GM10847 (cell line): ENCODE results near the gene SH2D1A.

Experiments
- POLR2A ChIP-seq: IDR thresholded peaks from 2 replicates; pipeline ENCODE4 v1.6.1; 2011; ENCODE audit not compliant: insufficient read length; ENCODE audit errors: extremely low read depth

SH2D1A gene

DNA sequence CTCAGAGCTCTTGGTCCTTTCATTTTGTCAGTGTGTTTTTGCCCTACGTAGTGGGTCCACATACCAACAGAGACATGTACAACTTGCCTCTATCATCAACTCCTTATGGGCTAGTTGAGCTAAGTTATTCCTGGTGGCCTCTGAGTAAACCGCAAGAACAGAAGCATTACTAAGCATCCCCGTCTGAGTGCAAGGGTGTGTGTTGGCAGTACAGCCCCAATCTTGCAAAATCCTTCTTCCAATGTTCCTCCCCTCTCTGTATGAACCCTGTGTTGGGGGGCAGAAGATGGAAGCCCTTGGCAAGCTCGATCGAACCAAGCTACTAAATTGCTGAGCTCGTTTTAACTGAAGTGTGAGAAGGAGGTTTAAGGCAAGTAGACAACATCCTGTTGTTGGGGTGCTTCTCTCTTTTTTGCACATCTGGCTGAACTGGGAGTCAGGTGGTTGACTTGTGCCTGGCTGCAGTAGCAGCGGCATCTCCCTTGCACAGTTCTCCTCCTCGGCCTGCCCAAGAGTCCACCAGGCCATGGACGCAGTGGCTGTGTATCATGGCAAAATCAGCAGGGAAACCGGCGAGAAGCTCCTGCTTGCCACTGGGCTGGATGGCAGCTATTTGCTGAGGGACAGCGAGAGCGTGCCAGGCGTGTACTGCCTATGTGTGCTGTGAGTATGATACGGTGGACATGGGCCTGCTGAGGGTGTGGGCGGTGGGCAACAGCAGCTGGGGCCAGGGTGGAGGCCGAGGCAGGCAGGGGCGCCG lies at the start of gene SH2D1A:
SH2D1A (plus strand) TSS at position 447 of the 760 bp plus-strand sequence; CDS start at position 527, 80 bp downstream.
- no peak for TF ChIP-seq POLR2A

DNA sequence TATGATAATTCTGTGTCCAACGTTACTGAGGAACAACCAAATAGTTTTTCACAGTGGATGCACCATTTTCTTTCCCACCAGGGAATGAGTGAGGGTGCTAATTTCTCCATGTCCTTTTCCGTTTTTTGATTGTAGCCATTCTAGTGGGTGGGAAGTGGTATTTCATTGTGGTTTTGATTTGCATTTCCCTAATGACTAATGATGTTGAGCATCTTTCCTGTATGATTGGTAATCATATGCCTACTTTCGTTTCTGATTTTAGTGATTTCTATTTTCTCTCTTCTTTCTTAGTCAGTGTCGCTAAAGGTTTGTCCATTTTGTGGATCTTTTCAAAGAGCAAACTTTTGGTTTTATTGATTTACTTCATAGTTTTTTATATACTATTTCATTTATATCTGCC lies 46.0 kb upstream of the SH2D1A start:
- TF ChIP-seq POLR2A = no peak

DNA sequence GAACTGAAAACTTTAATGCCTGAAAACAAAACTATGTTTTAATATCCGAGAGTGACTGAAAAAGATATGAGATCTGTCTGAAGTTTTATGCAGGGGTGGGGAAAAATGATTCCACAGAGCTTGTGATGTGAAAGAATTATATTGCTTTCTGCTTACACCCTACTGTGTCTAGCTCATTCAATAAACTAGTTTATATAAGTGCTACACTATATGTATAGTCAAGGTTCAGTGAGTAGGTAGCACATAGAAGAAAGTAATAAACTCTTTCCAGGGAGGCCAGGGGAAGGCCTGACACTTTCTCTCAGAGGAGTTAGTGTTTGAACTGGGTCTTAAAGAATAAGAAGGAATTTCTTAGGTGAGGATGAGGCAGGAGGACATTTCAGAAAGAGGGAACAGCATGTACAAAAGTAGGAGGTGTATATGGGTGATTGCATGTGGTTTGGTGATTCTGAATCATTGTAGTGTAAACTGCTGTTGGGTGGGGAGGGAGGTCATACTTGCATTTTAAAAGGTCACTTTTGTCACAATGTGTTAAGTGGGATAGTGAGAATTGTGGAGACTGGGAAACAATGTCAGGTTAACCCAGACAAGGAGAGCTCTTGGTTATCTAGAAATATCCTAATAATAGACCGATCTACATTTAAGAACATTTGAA lies 39.0 kb upstream of the SH2D1A start:
- TF ChIP-seq POLR2A = no peak

- TF ChIP-seq POLR2A = no peak
Measured at GRCh38 chrX:124325732-124326131, 20.6 kb upstream of the SH2D1A start.

DNA sequence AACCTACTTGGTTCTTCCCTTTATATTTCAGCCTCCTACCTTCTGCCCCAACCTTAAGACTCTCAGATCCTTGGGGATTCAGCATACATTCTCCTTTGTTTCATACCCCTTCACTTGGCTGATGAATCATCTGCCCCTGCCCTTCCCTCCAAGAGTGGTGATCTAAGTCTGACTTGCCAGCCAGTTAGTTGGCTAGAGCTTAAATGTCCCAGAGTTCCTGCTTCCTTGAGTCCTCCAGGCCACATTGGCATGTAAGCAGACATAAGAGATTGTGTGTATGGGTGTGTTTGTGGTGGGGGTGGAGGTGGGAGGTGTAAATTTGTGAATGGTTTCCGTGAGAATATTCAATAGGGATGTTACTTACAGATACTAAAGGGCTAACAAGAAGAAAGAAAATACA lies 17.6 kb upstream of the SH2D1A start:
- no peak for TF ChIP-seq POLR2A

DNA sequence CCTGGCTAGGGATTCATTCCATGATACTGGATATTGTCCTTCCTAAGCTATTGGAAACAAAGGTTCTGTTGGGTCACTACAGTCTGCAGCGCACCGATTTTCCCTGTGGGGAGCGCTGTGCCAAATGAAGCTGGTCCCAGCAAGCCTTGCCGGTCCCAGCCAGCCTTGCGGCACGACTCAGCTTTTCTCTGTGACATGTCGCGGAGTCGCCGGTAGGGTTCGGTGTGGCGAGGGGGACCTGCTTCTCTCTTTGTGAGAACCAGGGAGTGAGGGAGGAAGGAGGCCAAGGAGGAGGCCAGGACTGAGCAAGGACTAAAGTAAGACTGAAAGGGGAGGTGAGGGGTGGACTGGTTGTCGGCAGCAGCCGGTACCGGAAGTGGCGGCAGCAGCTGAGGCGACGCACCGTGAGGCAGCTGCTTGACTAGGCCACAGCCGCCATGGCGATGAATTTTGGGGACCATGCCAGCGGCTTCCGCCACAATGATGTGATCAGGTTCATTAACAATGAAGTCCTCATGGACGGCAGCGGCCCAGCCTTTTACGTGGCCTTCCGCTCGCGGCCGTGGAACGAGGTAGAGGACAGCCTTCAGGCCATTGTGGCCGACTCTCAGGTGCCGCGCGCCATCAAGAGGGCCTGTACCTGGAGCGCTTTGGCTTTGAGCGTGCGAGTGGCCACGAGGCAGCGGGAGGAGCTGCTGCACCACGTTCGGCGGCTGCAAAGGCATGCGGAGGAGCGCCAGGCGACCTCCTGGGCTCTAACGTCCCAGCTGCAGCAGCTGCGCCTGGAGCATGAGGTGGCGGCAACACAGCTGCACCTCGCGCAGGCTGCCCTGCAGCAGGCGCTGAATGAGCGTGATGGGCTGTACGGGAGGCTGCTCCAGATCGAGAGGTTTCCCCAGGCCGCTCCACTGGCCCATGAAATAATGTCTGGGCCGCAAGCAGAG lies 13.6 kb upstream of the SH2D1A start, which contains the start of gene TEX13D:
TEX13D (plus strand) TSS at position 180 of the 944 bp plus-strand sequence; CDS start at position 438, 258 bp downstream.
- TF ChIP-seq POLR2A = no peak

DNA sequence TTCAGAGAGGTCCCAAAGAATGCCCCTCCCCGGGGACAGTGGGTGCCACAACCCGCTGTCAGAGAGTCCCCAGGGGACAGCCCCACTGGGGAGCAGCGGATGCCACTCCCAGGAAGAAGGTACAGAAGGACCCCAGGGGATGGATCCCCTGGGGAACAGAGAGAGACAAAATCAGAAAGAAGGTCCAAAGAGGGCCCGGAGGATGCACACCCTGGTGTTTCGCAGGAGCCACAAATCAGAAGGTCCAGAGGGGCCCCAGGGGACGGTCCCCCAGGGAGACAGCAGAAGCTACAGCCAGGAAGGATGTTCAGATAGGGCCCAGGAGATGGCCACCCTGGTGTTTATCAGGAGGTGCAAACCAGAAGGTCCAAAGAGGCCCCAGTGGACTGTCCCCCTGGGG lies 12.5 kb upstream of the SH2D1A start:
- no peak for TF ChIP-seq POLR2A

GRCh38 chrX:124335598-124335997 lies 10.8 kb upstream of the SH2D1A start:
- no peak for TF ChIP-seq POLR2A

- no peak for TF ChIP-seq POLR2A
Measured at GRCh38 chrX:124337916-124338315, 8.4 kb upstream of the SH2D1A start.

DNA sequence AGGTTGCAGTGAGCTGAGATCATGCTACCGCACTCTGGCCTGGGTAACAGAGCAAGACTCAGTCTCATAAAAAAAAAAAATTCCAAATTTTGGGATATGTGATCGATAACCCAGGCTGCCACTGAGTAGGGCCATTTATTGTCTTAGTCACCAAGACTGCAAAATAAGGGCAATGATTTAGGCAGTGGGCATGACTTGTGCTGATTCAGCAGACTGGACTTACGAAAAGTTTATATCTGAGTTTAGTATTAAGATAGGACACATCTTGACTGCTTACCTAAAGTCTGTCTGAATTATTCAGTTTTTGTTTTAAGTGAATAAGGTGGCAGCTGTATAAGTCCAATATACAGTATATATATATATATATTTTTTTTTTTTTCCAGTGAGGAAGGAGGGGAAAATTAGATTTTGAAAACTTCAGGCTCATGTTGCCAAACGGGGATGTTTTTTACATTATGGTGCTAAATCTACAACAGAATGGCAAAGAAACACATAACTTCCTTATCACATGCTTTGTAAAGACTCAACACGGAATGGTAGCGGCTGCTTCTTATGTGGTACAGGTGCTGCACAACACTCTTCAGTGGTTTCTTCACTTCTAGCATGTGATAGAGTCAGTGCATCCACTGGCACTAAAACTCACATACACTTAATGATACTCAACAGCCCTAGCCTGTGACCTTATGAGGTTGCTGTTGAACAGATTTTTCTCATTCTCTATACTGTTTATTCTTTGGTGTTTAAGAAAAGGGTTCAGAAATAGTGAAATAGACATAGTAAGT lies 7.4 kb upstream of the SH2D1A start:
- no peak for TF ChIP-seq POLR2A

- no peak for TF ChIP-seq POLR2A
Measured at GRCh38 chrX:124341396-124342132, 4.8 kb upstream of the SH2D1A start.

- no peak for TF ChIP-seq POLR2A
Measured at GRCh38 chrX:124342174-124342867, 4.0 kb upstream of the SH2D1A start.

- no peak for TF ChIP-seq POLR2A
Measured at GRCh38 chrX:124343016-124343415, 3.3 kb upstream of the SH2D1A start.
